NT2/D1 (cell line): ENCODE results near the gene ZNF396.

Source experiments
- DNase-seq: peaks from one replicate; pipeline ENCODE4 v3.0.0-alpha.2; 2011; ENCODE audit warnings: low read depth, low spot score
- H3K27me3 ChIP-seq: 2 replicates; pipeline ENCODE4 v1.6.0; 2011; ENCODE audit warnings: mild to moderate bottlenecking; ENCODE audit not compliant: insufficient read length, insufficient read depth
- H3K36me3 ChIP-seq: 2 replicates; pipeline ENCODE4 v1.6.1; 2011; ENCODE audit warnings: mild to moderate bottlenecking, low read length, mixed read lengths; ENCODE audit not compliant: insufficient read depth, insufficient read length
- H3K4me1 ChIP-seq: 2 replicates; pipeline ENCODE4 v1.5.1; 2011; ENCODE audit not compliant: insufficient read depth, insufficient read length
- H3K4me3 ChIP-seq: 2 replicates; pipeline ENCODE4 v1.5.1; 2011; ENCODE audit warnings: low read depth; ENCODE audit not compliant: insufficient read length
- H3K9ac ChIP-seq: 2 replicates; pipeline ENCODE4 v1.6.0; 2011; ENCODE audit warnings: low read depth; ENCODE audit not compliant: insufficient read length
- H3K9me3 ChIP-seq: 2 replicates; pipeline ENCODE4 v1.5.1; 2011; ENCODE audit warnings: mild to moderate bottlenecking, low read length; ENCODE audit not compliant: insufficient read depth
- SUZ12 ChIP-seq: IDR thresholded peaks from 2 replicates; pipeline ENCODE4 v1.6.1; 2011; ENCODE audit not compliant: insufficient read length, insufficient read depth; ENCODE audit errors: extremely low read depth
- YY1 ChIP-seq: IDR thresholded peaks from 2 replicates; pipeline ENCODE4 v1.6.1; 2011; ENCODE audit not compliant: insufficient read length, insufficient read depth
- ZNF274 ChIP-seq: IDR thresholded peaks from 2 replicates; pipeline ENCODE4 v1.6.1; 2011; ENCODE audit warnings: mild to moderate bottlenecking, low read depth, low read length

The ZNF396 gene

DNA sequence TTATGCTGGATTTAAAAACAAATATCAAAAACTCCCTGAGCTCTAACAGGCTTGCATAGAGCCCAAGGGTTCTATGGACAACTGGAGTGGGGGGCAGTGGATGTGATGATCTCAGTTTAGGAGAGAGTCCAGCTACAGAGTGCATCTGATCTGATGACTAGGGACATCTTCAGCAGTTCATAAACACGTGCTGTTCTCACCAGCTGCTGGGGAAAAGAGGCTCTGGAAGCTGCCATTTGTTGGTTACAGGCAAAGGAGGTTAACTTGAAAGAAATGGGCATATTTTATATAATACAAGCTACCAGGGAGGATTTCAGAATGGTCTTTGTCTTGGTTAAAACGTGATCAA is 36.0 kb upstream of the ZNF396 start:
- no peaks in the 10 kb centered on the region for H3K4me1 ChIP-seq
- peaks cover 15% of the 10 kb centered on the region; the same call in 1 of the 2 replicates for H3K9me3 ChIP-seq

GRCh38 chr18:35411625-35412351 is 34.7 kb upstream of the ZNF396 start:
- Histone ChIP-seq H3K4me3 (no peak overlapping the region), H3K9ac (no peak overlapping the region), H3K4me1 (no peaks in the 10 kb centered on the region), H3K36me3 (no peaks in the 10 kb centered on the region), H3K27me3 (no peaks in the 10 kb centered on the region), H3K9me3 (0 out of 2 replicates have a peak, but pooled peaks cover 5% of the 10 kb centered on the region)
- no peak for TF ChIP-seq SUZ12
- no peak for TF ChIP-seq YY1
- no peak for TF ChIP-seq ZNF274
- DNase-seq: no peak

More for the DNA sequence above, 36.0 kb upstream of the ZNF396 start:
- Histone ChIP-seq H3K36me3 (no peaks in the 10 kb centered on the region), H3K4me3 (no peak overlapping the region), H3K27me3 (no peaks in the 10 kb centered on the region), H3K9ac (no peak overlapping the region)
- TF ChIP-seq SUZ12 (no peak), YY1 (no peak), ZNF274 (no peak)
- DNase-seq: no peak

DNA sequence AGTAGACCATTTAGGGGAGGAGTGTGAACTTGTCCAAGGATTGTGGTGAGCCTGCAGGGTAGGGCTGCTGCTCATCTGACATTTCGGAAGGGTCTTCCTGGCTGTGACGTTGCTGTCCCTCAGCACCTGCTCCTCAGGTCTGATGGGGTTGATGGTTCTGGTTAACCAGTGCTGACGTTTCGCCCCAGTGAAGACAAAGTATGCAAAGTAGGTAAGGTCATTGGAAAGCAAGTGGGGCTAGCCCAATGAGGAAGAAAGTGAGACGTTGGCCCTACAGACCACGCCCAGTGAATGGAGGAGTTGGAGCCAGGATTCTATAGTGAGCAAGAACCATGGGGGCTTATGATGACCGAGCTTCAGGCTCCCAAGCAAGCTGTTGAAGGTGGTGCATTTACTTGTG is 33.4 kb upstream of the ZNF396 start:
- no peak overlapping the region for H3K4me3 ChIP-seq
- no peaks in the 10 kb centered on the region for H3K27me3 ChIP-seq
- no peaks in the 10 kb centered on the region for H3K4me1 ChIP-seq
- no peak for DNase-seq
- TF ChIP-seq YY1 (no peak), ZNF274 (no peak), SUZ12 (no peak)
- 0 out of 2 replicates have a peak, but pooled peaks cover 5% of the 10 kb centered on the region for H3K9me3 ChIP-seq
- no peaks in the 10 kb centered on the region for H3K36me3 ChIP-seq
- H3K9ac ChIP-seq: no peak overlapping the region

DNA sequence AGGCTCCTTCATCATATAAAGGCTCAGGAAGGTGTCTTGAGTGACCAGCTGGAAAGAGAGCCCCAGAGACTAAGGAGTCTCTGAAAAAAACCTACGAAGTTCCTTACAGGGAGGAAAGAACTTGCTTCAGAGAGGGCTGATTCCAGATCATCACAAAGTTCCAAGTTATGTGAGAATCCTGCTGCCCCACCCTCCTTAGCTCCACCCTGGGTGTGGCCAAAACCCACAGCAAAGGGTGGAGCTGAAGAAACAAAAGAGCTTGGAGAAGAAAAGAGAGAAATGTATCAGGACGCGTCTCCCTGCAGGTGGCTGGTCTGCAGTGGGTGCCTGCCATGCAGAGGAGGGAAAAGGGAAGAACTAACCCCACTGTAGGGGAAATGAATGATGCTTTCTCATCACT is 32.8 kb upstream of the ZNF396 start:
- H3K4me3 ChIP-seq: no peak overlapping the region
- no peaks in the 10 kb centered on the region for H3K27me3 ChIP-seq
- H3K36me3 ChIP-seq: no peaks in the 10 kb centered on the region
- H3K9ac ChIP-seq: no peak overlapping the region
- H3K9me3 ChIP-seq: 0 out of 2 replicates have a peak, but pooled peaks cover 5% of the 10 kb centered on the region
- H3K4me1 ChIP-seq: no peaks in the 10 kb centered on the region
- TF ChIP-seq YY1: no peak
- no peak for DNase-seq

DNA sequence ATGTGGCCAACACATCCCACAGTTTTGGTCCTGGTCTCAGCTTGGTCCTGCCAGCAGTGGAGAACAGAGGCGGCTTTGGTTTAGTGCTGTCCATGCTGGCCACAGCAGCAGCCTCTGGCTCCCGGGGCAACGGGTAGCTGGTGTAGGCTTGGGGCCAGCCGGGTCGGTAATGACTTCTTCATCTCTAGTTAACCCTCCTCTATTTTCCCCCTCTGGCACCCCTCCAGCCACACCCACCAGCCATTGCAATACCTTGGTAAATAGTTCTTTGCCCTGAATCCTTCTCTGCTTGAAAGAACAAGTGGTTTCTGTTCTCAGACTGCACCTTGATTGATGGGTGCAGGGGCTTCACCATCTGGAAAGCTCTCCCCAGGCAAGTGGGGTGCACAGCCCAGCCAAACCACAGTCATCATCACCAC is 31.7 kb upstream of the ZNF396 start:
- 0 out of 2 replicates have a peak, but pooled peaks cover 5% of the 10 kb centered on the region for H3K9me3 ChIP-seq
- H3K4me1 ChIP-seq: no peaks in the 10 kb centered on the region
- H3K4me3 ChIP-seq: no peak overlapping the region
- no peak for DNase-seq
- H3K27me3 ChIP-seq: no peaks in the 10 kb centered on the region
- no peak overlapping the region for H3K9ac ChIP-seq
- TF ChIP-seq SUZ12: no peak
- TF ChIP-seq ZNF274: no peak
- no peak for TF ChIP-seq YY1
- no peaks in the 10 kb centered on the region for H3K36me3 ChIP-seq

- Histone ChIP-seq H3K9ac (no peak overlapping the region), H3K4me1 (no peaks in the 10 kb centered on the region), H3K27me3 (no peaks in the 10 kb centered on the region), H3K9me3 (0 out of 2 replicates have a peak, but pooled peaks cover 5% of the 10 kb centered on the region), H3K4me3 (no peak overlapping the region), H3K36me3 (no peaks in the 10 kb centered on the region)
- DNase-seq: peak; percentile 30
- no peak for TF ChIP-seq YY1
- TF ChIP-seq ZNF274: no peak
- no peak for TF ChIP-seq SUZ12
Measured at GRCh38 chr18:35407871-35408481, 30.8 kb upstream of the ZNF396 start.

GRCh38 chr18:35406666-35407065 is 29.5 kb upstream of the ZNF396 start:
- H3K9ac ChIP-seq: no peak overlapping the region
- H3K9me3 ChIP-seq: 0 out of 2 replicates have a peak, but pooled peaks cover 5% of the 10 kb centered on the region
- H3K4me1 ChIP-seq: no peaks in the 10 kb centered on the region
- no peaks in the 10 kb centered on the region for H3K27me3 ChIP-seq
- no peak for DNase-seq
- no peak overlapping the region for H3K4me3 ChIP-seq
- TF ChIP-seq ZNF274 (no peak), SUZ12 (no peak), YY1 (no peak)
- no peaks in the 10 kb centered on the region for H3K36me3 ChIP-seq
